ENCODE results near the gene KLHDC8A.

DNA sequence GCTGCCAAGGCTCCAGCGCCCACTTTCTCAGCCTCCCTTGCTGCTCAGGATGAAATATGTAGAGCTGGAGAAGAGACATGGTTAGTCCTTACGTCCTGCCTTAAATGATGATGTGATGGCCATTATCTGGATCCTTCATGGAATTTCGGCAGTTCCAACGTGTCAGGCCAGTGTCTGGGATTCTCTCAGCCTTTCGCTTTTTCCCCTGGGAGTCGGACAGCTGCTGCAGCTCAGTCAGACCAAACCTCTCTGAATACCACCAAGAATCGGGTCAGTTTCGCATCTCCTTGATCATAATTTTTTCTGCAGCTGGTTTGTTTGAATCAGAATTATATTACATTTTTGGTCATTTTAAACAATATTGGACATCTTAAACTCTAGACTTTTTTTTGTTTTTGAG, 22.3 kb upstream of the KLHDC8A start:
- TF ChIP-seq, protein P1, sequence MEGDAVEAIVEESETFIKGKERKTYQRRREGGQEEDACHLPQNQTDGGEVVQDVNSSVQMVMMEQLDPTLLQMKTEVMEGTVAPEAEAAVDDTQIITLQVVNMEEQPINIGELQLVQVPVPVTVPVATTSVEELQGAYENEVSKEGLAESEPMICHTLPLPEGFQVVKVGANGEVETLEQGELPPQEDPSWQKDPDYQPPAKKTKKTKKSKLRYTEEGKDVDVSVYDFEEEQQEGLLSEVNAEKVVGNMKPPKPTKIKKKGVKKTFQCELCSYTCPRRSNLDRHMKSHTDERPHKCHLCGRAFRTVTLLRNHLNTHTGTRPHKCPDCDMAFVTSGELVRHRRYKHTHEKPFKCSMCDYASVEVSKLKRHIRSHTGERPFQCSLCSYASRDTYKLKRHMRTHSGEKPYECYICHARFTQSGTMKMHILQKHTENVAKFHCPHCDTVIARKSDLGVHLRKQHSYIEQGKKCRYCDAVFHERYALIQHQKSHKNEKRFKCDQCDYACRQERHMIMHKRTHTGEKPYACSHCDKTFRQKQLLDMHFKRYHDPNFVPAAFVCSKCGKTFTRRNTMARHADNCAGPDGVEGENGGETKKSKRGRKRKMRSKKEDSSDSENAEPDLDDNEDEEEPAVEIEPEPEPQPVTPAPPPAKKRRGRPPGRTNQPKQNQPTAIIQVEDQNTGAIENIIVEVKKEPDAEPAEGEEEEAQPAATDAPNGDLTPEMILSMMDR (conservative IDR thresholded peaks at IDR 0.05; ENCODE audit: low read depth, low read length): no peak
- TF ChIP-seq POLR2A (IDR thresholded peaks at IDR 0.05; ENCODE audit: low read depth, low read length): no peak
- no peak for TF ChIP-seq RCOR1 (IDR thresholded peaks at IDR 0.05; ENCODE audit: insufficient replicate concordance, low read length)
- TF ChIP-seq CEBPB (IDR thresholded peaks at IDR 0.05; ENCODE audit: low read depth, low read length): no peak
- no peak for TF ChIP-seq MXI1 (IDR thresholded peaks at IDR 0.05; ENCODE audit: borderline replicate concordance, low read depth, low read length)

All from IMR-90 (cell line).